ENCODE results near the gene MASP2. TPM values are rescaled to one million over a fixed set of nuclear protein-coding genes. Genes with fewer than 3 reads are reported as not detected.
"Not testable (repeated sequence)": the region's sequence is repeated elsewhere in the genome, so short reads cannot be mapped to it uniquely, and the experiment has no call there.

The MASP2 gene
- total RNA-seq, 2 experiments from 2014 or later, result 0.38 TPM; not detected in 1

GRCh38 chr1:11023201-11023600, 23.8 kb downstream of the MASP2 start:
- CTCF ChIA-PET (ENCODE audit: unreplicated experiment), result no interaction called here
- no peaks in the 10 kb centered on the region for H3K9me3 ChIP-seq (ENCODE audit: low read length)

GRCh38 chr1:11019971-11020370, 27.1 kb downstream of the MASP2 start:
- H3K4me3 ChIP-seq (ENCODE audit: low read depth, low read length, poor library complexity, severe bottlenecking), result no peak overlapping the region
- peaks cover 32% of the 10 kb centered on the region for H3K79me2 ChIP-seq (ENCODE audit: insufficient read depth, low read depth, low read length)
- no peaks in the 10 kb centered on the region for H3K9me2 ChIP-seq (ENCODE audit: insufficient read depth, low read length)
- TF ChIP-seq EZH2phosphoT487 (IDR thresholded peaks at IDR 0.05; ENCODE audit: borderline replicate concordance, low read depth, low read length) (no peak), CTCF (conservative IDR thresholded peaks at IDR 0.05; ENCODE audit: low read length) (no peak)
- no peaks in the 10 kb centered on the region for H3K4me1 ChIP-seq (ENCODE audit: insufficient read depth, low read length, poor library complexity, severe bottlenecking)
- intact Hi-C loops (cut with micrococcal nuclease; ENCODE audit: unreplicated experiment), result no loop called here
- peaks cover 20% of the 10 kb centered on the region; the same call in 1 of the 2 replicates for H4K20me1 ChIP-seq (ENCODE audit: insufficient read depth, low read length)
- H3K4me2 ChIP-seq (ENCODE audit: low read length), result no peak overlapping the region
- H2AFZ ChIP-seq (ENCODE audit: low read length), result no peak overlapping the region
- H3K9me3 ChIP-seq (ENCODE audit: low read length), result no peaks in the 10 kb centered on the region
- peaks cover 96% of the 10 kb centered on the region for H3K36me3 ChIP-seq (ENCODE audit: insufficient read depth, low read length)
- ChIA-PET POLR2A (no interaction called here), CTCF (ENCODE audit: unreplicated experiment) (interaction anchor here (0.6 kb wide), 1 partner anchor 248 kb away, joined by 3 read pairs; no protein-coding TSS in a partner anchor)
- no peak for DNase-seq (ENCODE audit: low spot score)
- BruUV-seq (replicated peaks), result no TSS peak
- no peak overlapping the region for H3K27ac ChIP-seq (ENCODE audit: low read depth, low read length, poor library complexity, severe bottlenecking)

More at GRCh38 chr1:11023201-11023600, 23.8 kb downstream of the MASP2 start:
- Histone ChIP-seq H2AFZ (ENCODE audit: low read length) (no peak overlapping the region), H4K20me1 (ENCODE audit: insufficient read depth, low read length) (peaks cover 21% of the 10 kb centered on the region; the same call in 1 of the 2 replicates), H3K4me3 (ENCODE audit: low read depth, low read length, poor library complexity, severe bottlenecking) (no peak overlapping the region), H3K27ac (ENCODE audit: low read depth, low read length, poor library complexity, severe bottlenecking) (no peak overlapping the region), H3K4me2 (ENCODE audit: low read length) (no peak overlapping the region), H3K79me2 (ENCODE audit: insufficient read depth, low read depth, low read length) (peaks cover 8% of the 10 kb centered on the region; the same call in 1 of the 2 replicates), H3K9me2 (ENCODE audit: insufficient read depth, low read length) (no peaks in the 10 kb centered on the region), H3K4me1 (ENCODE audit: insufficient read depth, low read length, poor library complexity, severe bottlenecking) (no peaks in the 10 kb centered on the region), H3K36me3 (ENCODE audit: insufficient read depth, low read length) (peaks cover 99% of the 10 kb centered on the region)
- no peak for DNase-seq (ENCODE audit: low spot score)
- TF ChIP-seq EZH2phosphoT487 (IDR thresholded peaks at IDR 0.05; ENCODE audit: borderline replicate concordance, low read depth, low read length) (no peak), CTCF (conservative IDR thresholded peaks at IDR 0.05; ENCODE audit: low read length) (no peak)
- BruUV-seq (replicated peaks), result no TSS peak
- POLR2A ChIA-PET, result no interaction called here
- intact Hi-C loops (cut with micrococcal nuclease; ENCODE audit: unreplicated experiment), result no loop called here

- POLR2A ChIA-PET; H3K4me1 ChIP-seq (ENCODE audit: insufficient read depth, low read length, poor library complexity, severe bottlenecking); H3K9me3 ChIP-seq (ENCODE audit: low read length); H2AFZ ChIP-seq (ENCODE audit: low read length); BruUV-seq (replicated peaks); H3K27ac ChIP-seq (ENCODE audit: low read depth, low read length, poor library complexity, severe bottlenecking); DNase-seq (ENCODE audit: low spot score); H3K4me3 ChIP-seq (ENCODE audit: low read depth, low read length, poor library complexity, severe bottlenecking); H3K4me2 ChIP-seq (ENCODE audit: low read length); H3K9me2 ChIP-seq (ENCODE audit: insufficient read depth, low read length); intact Hi-C loops (cut with micrococcal nuclease; ENCODE audit: unreplicated experiment): not testable (repeated sequence)
- peaks cover 39% of the 10 kb centered on the region for H3K79me2 ChIP-seq (ENCODE audit: insufficient read depth, low read depth, low read length)
- peaks cover 96% of the 10 kb centered on the region for H3K36me3 ChIP-seq (ENCODE audit: insufficient read depth, low read length)
- CTCF ChIA-PET (ENCODE audit: unreplicated experiment), result interaction anchor here (0.6 kb wide), 1 partner anchor 248 kb away, joined by 3 read pairs; no protein-coding TSS in a partner anchor
- H4K20me1 ChIP-seq (ENCODE audit: insufficient read depth, low read length), result peaks cover 24% of the 10 kb centered on the region
These were observed 27.7 kb downstream of the MASP2 start for GRCh38 chr1:11019358-11019757.
